ENCODE results near the gene WASF2.
"Not testable (repeated sequence)": the region's sequence is repeated elsewhere in the genome, so short reads cannot be mapped to it uniquely, and the experiment has no call there.

DNA sequence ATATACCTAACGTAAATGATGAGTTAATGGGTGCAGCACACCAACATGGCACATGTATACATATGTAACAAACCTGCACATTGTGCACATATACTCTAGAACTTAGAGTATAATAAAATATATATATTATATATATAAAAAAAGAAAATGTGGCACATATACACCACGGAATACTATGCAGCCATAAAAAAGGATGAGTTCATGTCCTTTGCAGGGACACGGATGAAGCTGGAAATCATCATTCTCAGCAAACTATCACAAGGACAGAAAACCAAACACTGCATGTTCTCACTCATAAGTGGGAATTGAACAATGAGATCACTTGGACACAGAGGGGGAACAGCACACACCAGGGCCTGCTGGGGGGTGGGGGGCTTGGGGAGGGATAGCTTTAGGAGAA lies 105.2 kb downstream of the WASF2 start:
- TF ChIP-seq POLR2A, CTCF (IDR thresholded peaks at IDR 0.05): not testable (repeated sequence)

Measured in Peyer's patch (tissue), 4 donors.